Hepatic stellate cell (primary cell): ENCODE measurements around the gene KYNU.
"Not testable (repeated sequence)": the region's sequence is repeated elsewhere in the genome, so short reads cannot be mapped to it uniquely, and the experiment has no call there.

Experiments used
- DNase-seq: peaks from one replicate; pipeline ENCODE4 v3.0.0; 2011; ENCODE audit warnings: low spot score

Gene KYNU

DNA sequence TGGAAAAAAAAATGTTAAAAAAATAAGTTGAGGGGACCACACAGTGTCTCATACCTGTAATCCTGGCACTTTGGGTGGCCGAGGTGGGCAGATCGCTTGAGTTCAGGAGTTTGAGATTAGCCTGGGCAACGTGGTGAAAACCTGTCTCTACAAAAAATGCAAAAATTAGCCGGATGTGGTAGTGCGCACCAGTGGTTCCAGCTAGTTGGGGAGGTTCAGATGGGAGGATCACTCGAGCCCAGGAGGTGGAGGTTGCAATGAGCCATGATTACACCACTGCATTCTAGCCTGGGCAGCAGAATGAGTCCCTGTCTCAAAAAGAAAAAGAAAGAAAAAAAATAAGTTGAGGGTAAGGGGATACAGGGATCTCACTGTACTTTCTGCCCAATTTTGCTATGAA is 6.1 kb upstream of the KYNU start:
- no peak for DNase-seq

DNA sequence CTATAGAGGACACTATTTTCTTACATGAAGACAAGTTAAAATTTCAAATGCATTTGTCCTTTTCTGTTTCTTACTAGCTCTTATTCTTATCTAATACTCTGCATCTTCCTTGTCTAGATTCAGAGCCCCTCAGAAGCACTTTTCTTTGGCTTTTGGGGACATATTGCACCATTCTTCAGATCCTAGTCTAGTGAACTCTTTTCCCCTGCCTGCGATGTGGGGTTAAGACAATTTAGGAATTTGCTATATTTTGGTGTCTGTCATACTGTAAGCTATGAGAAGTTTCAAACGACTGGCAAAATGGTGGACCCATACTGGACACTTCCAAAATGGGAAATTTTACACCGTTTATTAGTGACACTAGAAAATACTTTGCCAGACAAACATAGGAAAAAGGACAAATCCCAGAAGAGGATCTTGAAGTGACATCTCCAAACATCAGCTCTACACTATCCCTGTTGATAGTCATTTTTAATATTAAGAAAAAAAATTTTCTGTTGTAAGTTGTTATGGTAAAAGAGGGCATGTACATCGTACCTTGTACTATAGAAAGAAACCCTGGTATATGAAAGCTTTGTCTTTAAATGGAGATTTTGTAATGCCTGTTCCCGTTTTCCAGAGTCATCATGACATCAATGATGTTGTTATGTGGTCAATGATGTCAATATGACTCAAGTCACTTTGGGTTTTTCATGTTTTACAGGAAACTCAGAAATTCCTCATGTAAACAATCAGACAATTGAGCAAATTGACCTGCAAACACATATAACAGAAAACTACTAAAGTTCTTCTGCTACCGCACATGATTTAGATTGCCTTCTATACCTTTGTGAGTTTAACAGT is 4.4 kb upstream of the KYNU start:
- no peak for DNase-seq

DNA sequence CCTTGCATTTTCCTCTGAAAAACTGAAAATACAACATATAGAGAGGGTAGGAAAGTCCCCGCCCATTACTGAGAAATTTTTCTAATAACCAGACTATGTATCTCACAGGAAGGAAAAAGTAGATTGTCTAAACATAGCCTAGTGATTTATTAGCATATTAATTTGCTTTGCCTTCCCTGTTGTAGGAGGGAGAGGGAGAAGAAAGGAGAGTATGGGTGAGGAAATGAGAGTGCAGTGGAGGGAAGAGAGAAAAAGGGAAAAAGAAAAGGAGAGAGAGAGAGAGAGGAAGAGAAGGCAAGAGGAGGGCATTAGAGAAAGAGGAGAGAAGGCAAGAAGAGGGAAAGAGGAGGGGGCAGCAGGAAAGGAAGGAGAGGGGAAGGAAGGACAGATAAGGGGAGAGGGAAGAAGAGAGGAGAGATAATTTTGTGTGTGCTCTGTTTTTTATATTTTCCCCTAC is 3.6 kb upstream of the KYNU start:
- DNase-seq: no peak

DNA sequence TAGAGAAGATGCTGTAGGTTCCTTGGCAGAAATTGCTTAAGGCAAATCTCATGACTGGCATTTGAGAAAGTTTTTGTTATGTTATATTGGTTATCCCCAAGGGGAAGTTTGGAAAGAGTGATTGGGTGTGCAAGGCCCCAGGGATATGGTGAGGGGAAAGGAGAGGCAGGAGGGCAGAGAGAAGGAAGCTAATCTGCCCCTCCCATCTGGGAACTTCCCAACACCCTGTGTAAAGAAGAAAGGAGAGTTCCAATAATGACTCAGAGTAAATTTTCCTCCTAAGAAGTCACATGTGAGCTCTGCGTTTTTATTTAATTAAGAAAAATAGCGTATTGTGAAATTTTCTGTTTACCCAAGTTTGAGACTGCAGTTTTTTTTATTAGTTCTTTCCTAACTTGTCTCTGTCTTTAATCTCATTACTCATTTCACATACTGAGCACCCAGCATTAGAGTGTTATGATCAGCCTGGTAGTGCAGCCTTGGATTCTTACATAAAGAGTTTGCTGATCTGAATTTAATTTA is 3.1 kb upstream of the KYNU start:
- no peak for DNase-seq

DNA sequence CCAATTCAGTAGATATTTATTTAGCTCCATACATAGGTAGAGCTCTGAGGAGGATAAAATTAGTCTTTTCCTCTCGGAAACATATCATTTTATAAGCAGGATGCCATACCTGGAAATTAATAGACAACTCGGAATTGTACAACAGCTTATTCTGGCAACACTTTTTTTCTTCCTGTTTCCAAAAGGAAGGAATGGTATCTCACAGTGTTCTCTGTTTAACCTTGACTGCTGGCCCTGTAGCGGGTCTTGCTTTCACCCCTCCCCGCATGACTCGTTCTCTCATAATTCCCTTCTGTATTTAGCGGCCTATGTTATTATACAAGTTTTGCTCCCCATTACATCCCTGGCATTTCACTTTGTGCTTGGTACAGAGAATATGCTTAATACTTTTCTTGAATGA is 2.5 kb upstream of the KYNU start:
- DNase-seq: no peak

DNA sequence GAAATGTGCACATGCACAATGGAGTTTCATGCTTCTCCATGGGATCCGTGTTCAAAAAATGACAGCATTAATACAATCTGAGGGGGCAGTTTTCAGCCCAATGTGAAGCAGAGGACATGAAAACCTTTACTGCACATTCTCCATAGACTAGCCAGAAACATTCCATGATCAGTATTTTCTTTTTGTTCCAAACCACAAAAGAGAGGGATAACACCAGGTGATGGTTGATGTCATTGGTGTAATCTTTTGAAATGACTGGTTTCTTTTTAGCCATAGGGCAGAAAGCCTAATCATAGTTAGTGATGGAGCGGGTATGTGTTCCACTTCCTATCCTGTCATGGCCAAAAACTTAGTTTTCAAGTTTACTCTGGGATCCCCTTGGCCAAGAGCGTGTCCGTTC is 1.8 kb upstream of the KYNU start:
- no peak for DNase-seq

DNA sequence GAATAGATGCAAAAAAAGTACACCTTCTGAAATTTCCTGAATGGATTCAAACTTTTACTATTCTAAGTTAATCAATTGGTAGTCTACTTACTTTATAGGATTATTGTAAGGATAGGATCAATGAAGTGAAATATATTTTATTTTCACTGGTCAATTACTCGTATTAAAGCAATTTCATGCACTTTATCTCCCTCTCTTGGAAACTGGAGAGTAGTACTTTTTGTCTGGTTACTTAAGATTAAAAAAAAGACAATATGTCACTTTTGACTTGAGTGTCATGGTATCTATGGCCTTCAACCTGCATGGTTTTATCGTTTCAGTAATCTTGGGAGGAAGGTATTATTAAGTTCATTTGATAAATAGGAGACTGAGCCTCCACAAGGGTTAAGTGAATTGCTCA is 1.0 kb upstream of the KYNU start:
- no peak for DNase-seq

DNA sequence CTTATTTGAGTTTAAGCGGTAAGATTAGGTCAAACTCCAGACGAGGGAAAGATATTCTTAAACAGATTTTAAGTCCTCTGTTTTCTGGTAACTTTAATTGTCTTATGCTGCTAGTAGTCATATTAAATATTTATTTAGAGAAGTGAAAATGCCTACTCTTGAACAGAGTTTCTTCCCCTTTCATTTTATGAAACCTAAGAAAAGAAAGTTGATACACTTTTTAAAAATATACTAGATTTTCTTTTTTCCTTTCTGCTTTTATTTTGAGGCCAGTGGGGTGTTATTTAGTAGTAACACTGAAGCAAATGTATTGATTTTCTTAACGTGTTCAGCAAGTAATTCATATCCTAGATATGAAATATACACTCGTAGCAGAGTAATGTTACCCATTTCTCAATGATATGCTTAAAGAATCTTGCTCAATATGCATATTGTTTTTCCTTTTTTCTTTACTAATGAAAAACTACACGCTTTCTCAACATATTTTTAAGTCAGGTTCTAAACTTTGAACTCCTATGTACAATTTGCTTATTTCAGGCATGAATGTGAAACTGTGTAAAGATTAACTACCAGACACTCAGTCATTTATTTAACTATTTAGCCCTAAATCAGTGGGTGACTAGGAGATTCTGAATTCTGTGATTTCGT is 691 bp downstream of the KYNU start:
- no peak for DNase-seq

DNA sequence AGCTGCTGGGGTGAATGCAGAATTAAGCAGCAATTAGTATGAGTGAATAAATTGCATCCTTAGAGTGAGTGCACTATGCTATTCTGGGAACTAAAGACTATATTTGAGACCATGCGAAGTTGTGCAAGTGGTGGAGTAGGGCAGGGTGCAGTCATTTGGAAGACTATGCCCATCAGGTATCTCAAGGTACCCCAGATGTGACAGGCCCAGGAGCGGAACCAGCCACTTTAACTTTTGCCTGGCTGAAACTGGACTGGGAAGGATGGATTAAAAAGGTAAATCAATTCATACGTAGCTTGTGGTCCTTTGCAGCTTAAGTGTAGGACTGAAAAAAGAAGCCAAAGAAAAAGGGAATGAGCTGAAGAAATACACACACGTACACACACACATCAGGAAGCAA is 1.7 kb downstream of the KYNU start:
- no peak for DNase-seq

DNA sequence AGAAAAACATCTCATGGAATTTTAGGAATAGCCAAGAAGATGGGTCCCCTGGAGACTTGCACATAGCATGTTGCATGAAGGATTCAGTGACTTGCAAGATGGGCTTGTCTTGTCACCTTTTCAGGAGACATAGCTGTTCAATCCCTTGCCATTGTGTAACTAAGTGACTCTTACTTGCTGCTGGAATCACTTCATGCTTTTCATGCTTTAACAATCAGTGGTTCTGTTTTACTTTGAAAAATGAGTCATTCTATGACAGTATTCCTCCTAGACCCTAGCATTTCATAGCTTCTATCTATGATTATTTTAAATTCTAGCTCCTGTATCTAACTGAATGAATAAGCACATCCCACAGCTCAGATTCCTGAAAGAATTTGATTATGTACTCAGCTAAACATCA is 2.8 kb downstream of the KYNU start:
- DNase-seq: no peak

DNA sequence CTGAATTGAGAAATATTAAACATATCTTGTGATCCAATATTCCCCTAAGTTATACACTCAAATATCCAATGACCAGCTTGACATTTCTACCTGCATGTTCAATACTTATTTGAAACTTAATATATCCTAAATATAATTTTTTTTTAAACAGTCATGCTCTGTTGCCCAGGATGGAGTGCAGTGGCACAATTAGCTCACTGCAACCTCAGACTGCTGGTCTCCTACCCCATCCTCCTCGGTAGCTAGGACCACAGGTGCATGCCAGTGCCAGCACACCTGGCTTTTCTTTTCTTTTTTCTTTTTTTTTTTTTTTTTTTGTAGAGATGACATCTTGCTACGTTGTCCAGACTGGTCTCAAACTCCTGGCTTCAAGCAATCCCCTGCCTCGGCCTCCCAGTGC is 4.2 kb downstream of the KYNU start:
- no peak for DNase-seq

DNA sequence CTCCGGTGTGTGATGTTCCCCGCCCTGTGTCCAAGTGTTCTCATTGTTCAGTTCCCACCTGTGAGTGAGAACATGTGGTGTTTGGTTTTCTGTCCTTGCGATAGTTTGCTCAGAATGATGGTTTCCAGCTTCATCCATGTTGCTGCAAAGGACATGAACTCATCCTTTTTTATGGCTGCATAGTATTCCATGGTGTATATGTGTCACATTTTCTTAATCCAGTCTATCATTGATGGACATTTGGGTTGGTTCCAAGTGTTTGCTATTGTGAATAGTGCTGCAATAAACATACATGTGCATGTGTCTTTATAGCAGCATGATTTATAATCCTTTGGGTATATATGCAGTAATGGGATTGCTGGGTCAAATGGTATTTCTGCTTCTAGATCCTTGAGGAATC is 5.0 kb downstream of the KYNU start:
- DNase-seq: not testable (repeated sequence)

DNA sequence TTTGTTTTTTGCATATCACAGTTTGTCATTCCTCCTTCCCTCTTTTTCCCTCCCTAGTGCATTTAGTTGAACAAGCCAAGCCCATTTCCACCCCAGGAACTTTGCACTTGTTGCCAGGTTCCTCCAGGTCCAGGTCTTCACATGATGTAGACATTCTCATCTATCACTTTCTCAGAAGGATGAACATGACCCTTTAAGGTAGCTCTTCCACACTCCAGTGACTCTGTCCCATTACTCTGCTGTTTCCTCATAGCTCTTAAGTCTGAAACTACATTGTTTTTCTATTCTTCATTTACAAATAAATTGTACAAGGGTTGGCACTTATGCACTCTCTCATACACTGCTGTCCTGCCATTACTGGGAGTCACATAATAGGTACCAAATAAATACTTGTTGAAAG is 6.1 kb downstream of the KYNU start:
- DNase-seq: no peak

DNA sequence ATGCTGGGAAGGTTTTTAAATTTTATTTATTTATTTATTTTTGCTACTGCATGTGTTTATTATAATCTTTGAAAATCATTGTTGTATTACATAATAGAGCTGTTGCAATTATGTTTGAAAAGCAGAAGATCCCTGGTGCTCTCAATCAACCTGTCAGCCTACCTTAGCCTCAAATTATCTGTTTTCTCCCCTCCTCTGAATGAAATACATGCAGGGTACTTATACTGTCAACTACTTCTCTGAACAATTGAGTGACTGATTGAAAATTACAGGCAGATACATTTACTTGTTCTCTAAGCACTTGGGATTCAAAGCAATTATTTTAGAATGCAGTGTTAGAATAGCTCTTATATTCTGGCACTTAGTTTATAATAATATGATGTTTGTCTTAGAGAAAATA is 8.1 kb downstream of the KYNU start:
- DNase-seq: no peak

DNA sequence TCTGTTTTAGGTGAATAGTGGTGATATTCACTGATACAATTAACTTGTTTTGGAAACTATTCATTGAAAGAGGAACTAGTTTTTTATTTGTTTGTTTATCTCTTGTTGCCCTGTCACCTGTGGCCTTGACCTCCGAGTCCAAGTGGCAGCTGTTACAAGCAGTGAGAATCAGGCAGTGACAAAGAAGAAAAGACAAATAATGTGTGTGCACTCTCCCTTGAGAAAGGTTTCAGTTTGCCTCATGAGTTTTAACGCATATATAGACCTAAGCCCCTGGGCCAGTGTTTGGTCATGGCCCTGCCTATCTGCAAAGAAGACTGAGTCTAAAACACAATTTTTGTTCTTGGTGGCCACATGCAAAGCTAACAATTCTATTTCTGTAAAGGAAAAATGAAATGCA is 15.3 kb downstream of the KYNU start:
- no peak for DNase-seq

DNA sequence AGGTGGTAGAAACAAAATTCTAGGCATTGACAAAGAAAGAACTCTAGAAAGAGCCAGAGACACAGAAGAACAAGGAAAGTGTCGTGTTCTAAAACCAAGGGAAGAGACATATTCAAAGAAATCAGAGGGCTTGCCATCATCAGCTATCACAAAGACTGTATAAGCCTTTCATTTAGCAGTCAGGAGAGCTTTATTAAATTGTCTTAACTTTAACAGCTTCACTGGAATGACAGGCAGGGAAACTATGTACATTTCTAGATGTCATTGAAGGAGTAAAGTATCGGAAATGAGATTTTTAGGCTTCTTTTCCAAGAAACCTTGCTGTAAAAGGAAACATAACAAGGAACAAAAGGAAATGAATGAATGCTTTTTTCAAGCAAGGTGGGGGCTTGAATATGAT is 15.8 kb downstream of the KYNU start:
- DNase-seq: no peak

DNA sequence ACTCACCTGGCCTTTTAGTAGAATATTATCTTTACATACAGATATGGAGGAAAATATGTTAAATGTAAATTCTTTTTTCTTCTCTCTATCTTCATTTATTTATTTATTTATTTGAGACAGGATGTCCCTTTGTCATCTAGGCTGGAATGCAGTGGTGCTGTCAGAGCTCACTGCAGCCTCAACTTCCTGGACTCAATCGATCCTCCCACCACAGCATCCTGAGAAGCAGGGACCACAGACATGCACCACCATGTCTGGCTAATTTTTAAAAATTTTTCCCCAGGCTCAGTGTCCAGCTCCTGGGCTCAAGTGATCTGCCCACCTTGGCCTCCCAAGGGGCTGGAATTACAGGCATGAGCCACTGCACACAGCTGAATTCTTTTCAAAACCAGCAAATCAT is 20.3 kb downstream of the KYNU start:
- DNase-seq: no peak

DNA sequence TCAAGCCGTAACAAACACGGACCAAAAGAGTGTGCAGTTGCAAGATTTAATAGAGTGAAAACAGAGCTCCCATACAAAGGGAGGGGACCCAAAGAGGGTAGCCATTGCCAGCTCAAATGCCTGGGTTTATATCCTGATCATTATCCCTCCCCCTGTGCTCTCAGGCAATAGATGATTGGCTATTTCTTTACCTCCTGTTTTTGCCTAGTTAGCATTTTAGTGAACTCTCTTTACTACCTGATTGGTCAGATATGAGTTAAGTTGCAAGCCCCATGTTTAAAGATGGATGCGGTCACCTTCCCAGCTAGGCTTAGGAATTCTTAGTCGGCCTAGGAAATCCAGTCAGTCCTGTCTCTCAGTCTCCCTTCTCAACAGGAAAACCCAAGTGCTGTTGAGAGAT is 22.9 kb downstream of the KYNU start:
- DNase-seq: not testable (repeated sequence)

DNA sequence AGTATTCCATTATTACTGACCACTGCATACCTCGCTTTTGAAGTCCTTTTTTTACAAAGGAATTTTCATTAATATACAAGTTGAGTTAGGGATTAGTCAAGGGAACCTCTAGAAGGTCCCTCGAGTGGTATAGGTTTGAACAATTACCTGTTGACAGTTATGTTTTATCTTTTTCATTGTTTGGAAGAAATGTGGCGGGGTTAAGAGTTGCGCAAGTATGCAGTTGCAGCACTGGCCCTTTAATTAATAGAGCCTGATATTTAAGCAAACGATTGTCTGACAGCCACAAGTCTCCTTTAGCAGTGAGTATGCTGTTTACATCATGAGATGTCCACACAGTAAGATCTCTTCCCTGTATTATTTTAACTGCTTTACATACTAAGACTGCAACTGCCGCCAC is 24.3 kb downstream of the KYNU start:
- no peak for DNase-seq

DNA sequence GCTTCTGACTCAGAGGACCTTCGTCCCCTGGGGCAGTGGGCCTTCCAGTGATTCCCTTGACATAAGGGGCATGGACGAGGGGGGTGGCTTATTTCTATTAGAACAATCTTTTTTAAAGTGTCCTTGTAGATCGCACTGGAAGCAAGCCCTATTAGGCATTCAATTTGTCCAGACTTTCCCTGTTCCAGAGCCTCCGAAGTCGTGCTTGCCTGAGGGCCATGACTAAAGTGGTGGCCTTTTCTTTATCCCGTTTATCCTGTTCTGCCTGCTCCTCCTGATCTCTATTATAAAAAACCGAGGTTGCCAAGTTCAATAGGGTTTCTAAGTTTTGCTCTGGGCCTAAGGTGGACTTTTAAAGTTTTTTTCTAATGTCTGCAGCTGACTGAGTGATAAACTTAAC is 26.3 kb downstream of the KYNU start:
- not testable (repeated sequence) for DNase-seq

DNA sequence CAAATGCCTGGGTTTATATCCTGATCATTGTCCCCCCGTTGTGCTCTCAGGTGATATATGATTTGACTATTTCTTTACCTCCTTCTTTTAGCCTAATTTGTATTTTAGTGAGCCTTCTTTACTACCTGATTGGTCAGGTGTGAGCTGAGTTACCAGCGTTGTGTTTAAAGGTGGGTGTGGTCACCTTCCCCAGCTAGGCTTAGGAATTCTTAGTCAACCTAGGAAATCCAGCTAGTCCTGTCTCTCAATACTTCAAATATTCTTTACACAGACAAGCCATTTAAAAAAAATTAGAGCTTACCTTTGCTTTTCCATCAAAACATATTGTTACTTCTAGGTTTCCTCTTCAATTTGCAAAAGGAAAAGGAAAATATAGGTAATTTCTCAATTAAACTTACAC is 30.2 kb downstream of the KYNU start:
- DNase-seq: no peak

DNA sequence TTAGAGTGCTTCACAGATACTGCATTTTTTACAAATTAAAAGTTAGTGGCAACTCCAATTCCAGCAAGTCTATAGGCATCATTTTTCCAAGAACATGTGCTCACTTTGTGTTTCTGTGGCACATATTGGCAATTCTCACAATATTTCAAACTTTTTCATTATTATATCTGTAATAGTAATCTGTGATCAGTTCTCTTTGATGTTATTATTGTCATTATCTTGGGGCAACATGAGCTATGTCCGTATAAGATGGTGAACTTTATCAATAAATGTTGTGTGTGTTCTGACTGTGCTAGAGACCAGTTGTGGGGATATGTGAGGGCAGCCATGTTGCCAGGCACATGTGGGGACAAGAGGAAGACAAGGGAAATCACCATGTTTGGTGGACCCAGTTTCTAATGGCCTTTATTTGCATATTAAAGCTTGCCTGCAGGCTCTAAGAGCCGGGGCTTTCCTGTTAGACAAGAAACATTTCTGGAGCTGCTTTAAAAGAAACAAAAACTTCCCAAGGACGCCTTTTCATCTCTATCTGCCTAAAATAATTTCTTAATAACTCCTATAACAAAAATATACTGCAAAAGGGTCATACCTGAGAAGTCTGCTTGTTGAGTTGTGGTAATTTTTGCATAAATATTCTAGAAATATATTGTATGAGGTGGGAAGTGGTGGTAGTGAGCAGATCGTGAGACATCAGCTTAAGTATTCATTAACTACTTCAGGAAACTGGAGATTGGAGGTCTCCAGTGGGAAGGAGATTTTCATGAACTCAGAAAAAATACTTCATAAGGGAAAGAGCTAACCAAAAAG is 37.2 kb downstream of the KYNU start:
- DNase-seq: no peak

DNA sequence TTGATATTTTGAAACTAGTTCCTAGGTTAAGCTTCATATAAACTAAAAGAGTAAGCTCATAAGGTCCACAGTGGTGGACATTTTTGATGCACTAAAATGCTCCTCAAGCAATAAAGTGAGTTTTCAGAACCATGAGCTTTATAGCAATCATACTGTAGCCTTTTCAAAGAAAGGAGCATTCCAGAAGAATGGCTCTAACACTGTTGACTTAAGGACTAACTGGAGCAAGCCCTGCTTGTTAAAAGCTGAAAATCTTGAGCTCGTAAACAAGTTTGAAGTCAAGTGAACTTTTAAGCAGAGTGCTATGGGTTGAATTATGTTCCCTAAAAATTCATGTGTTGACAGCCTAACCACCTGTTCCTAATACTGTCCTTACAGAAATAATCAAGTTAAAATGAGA is 38.0 kb downstream of the KYNU start:
- DNase-seq: no peak
